ENCODE measurements around the gene MBTPS2.
"Not testable (repeated sequence)": the region's sequence is repeated elsewhere in the genome, so short reads cannot be mapped to it uniquely, and the experiment has no call there.

Gene MBTPS2

DNA sequence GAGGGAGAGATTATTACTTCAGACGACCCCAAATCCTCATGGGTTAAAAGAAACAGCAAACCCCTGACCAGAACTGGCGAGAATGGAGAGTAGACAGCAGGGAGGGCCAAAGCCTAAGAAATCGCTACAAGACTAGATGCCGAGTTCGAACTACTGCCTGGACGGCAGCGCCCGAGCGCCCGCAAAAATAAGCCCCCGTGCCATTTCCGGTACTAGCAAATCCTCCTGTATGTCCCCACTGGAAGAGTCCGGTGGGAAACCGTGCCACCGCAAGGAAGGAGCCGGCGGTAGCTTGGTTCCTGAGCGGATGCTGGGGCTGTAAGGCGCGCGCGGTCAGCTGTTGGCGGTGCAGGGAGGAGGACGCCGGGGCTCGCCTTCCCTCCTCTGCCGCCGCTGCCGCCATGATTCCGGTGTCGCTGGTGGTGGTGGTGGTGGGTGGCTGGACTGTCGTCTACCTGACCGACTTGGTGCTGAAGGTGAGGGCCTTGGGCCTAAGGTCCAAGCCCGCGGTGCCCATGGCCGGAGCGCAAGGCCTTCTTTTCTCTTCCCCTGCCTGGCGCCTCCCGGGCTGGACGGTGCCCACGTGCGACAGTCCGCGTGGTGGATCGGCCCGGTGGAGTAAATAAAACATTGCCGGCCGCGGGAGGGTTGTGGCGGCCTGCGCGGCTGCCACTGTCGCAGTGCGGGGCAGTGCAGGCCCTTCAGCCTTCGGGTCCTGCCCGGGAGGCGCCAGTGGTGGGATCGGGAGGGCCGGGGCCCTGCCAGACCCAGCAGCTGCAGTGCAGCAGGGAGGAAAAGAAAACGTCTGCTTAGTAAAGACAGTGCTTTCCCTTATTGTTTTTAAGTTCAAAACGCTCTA lies at the start of gene MBTPS2:
MBTPS2 (plus strand) TSS at position 284 of the 859 bp plus-strand sequence; CDS start at position 402, 118 bp downstream.
- peak; percentile 90 to 95 (median 93) for DNase-seq

DNA sequence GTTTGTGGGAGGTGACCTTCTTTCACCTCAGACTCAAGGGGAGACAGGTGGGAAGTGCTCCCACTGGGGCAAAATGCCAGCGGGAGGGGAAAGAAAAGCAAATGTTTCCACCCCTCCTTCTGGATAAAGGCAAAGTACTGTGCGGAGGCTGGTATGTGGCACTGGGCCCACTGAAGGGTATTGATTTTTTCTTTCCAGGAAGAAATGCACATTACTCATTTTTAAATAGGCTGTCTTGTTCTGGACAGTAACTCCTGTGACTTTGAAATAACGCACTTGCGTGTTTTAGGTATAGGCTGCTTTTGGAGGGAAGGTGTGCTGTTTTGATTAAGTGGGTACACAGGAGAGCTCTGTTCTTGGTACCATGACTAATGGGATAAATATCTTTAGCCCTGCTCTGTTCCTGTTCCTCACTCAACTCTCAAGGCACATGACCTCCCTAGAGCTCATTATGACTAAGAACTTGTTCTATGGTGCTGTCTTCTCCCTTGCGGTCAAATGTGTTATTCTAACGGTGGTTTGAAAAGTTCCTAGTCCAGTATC lies 40.7 kb upstream of the MBTPS2 start:
- DNase-seq, result peak; percentile 29 to 75 (median 40)

DNA sequence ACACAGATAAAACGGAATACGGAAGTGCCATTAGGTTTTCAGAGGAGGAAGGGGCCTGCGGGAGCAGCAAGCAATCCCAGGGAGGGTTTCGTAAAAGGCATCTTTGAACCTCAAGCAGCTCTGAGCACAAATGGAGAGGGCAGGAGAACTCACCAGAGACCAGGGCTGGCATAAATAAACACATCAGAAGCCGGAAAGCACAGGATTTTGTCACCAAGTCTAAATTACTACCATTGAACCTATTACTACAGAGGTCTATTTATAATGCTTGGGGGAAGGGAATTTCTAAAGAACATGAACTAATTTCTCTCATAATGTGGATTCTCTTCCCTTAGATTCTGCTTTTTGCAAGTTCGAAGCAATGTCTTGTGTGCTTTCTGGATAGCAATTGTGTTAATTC lies 39.6 kb upstream of the MBTPS2 start:
- DNase-seq, result no peak

DNA sequence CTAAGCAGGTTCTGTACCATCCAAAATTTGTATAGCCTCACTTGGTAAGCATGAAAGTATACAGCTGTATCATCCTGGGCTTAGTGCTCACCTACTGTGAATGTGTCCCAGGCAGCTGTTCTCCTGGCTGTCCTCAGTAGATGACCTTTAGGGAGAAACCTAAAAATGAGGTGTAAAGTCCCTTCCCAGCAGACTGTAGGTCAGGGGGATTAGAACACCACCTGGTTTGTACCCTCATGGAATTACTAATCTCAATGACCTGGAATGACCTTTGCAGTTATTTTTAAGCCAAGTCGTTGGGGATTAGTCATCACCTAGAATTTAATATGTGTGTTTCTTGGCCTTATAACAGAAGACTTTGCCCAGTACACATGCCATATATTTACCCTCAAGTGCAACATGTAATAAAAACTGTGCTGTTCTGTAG lies 39.1 kb upstream of the MBTPS2 start:
- DNase-seq, result no peak

DNA sequence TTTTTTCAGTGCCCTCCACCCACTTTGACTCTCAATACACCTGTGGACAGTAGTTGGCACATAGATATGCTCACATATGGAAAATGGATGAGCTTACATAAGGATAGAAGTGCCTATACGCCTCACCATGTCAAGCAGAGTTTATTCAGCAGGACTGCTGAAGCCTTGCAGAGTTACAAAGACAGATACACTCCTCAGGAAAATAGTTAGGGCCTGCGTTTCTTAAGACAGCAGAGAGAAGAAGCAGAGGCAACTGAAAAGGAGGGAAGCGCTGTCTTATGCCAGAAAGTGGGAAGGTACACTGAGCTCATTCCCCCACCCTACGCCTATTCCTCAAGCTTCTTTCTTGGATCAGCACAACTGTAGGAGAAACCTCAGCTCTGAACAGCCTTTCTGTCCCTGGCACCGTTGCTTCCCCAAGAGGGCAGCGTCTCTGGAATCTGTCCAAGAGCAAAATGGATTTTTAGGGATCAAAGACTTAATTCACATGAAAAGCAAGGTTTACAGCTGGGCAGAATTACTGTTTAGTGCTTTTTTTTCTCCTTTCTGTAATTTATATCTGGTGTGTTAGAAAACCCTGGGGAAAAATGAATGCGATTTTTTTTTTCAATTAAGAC lies 37.3 kb upstream of the MBTPS2 start:
- DNase-seq, result no peak

DNA sequence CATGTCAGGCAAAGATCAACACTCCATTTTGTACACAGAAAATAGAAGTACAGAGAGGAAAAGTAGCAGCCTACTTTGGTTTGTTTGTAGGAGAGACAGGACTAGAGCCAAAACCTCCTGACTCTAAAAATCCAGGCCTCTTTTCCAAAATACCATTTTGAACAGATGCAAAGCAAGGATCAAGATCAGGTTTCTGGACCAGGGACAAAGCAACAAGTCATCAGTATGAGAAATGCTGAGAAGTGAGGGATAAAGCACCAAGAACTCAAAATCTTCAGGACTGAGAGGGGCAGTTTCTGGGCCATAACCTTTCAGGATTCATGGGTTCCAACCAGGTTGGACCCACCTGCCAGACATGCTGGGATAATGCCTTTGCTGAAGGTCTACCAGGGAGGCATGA lies 36.6 kb upstream of the MBTPS2 start:
- DNase-seq, result no peak

DNA sequence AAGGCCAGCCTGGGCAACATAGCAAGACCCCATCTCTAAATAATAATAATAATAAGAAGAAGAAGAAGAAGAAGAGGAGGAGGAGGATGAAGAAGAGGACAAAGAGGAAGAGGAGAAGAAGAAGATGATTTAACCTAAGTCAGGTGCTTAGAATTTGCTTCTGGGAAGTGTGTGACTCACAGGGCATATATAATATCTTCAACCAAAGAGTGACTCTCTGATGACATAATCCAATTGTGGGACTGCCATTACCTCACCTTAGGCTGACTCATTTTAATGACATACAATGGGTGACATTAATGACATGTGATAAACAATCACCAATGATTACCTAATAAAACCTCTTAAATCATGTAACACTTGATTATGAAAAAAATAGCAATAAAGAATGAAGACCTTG lies 32.7 kb upstream of the MBTPS2 start:
- DNase-seq, result no peak

DNA sequence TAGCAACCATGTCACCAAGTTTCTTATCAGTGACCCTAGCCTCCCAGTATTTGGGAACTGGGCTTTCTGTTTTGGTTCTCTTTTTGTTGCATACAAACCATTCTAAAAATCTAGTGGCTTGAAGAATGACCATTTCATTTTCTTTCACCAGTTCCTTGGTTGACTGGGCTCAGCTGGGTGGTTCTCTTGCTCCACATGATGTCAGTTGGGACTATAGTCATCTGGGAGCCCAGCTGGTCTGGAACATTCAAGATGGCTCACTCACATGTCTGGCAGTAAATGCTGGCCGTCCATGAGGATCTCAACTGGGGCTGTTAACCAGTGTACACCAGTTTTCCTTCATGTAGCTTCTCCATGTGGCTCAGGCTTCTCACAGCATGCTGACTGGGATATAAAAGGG lies 27.6 kb upstream of the MBTPS2 start:
- DNase-seq, result no peak

DNA sequence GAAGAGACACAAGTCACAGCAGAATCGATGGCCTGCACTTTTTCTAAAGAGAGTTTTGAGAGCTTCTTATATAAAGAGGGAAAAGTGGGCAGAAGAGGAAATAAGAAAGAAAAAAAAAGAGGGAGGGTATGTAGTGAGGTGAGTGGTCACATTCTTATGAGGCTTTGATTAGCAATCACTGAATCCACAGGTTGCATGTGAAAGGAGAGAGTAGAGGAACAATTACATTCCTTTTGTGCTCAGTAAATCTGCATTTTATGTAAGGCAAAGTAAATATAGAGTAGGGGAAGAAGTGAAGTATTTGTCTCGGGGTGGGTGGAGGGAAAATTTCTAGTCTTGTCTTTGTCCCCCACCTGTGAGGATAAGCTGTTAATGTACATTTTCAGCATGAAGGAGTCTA lies 26.8 kb upstream of the MBTPS2 start:
- DNase-seq, result no peak

DNA sequence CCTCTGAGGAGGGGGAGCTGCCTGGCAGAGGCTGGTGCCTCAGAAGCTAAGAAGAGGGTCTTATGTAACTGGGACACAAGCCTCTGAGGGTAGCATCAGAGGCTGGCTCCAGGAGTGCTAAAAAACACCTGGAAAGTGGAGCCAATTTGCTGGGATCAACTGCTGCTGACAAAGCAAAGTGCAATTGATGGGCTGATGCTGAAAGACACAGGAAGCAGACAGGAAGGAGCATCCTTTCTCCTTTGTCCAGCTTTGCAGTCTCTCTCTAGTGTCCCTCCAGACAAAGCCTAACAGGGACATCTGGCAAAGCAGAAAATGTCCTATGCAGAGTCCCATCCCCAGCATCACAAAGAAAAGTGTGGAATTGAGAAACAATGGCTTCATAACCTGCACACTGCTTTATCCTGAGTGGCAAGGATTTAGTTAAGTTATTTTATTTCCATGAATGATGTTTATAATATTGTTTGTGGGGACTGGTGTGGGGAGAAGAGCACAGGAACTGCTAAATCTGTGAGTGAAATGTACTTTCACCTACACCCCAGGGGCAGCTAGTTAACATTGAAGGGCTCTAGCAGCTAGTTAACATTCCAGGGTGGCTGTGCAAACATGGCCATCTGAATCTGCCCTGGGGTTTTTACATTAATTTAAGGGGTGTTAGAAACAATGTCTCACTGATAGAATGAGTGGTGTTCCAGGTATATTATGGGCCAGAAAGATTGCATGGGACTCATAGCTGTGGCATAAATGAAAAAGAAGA lies 25.6 kb upstream of the MBTPS2 start:
- DNase-seq, result peak in 1 of 3 experiments; percentile 34

DNA sequence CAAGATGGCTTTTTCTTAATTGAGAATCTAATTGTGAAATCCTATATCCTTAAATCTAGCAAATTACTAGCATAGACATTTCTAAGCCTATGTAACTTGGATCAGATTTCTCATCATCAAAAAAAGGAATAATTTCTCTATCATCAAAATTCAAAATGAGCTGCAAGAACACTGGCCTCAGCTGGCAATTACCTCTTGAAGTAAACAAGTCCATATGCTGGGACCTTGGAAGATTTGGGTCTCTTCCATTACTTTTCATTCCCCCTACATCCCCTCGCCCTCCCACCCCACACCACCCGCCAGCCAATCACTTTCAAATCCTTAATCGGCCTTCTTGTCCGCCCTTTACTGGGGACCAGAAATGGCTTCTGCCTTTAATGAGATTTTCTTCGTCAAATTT lies 23.3 kb upstream of the MBTPS2 start:
- DNase-seq, result no peak

DNA sequence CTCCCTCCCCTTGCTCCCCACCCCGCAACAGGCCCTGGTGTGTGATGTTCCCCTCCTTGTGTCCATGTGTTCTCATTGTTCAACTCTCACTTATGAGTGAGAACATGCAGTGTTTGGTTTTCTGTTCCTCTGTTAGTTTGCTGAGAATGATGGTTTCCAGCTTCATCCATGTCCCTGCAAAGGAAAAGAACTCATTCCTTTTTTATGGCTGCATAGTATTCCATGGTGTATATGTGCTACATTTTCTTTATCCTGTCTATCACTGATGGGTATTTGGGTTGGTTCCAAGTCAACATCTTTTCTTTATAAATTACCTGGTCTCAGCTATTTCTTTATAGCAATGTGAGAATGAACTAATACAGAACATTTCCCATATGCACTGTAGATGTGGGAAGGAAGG lies 19.2 kb upstream of the MBTPS2 start:
- not testable (repeated sequence) for DNase-seq

DNA sequence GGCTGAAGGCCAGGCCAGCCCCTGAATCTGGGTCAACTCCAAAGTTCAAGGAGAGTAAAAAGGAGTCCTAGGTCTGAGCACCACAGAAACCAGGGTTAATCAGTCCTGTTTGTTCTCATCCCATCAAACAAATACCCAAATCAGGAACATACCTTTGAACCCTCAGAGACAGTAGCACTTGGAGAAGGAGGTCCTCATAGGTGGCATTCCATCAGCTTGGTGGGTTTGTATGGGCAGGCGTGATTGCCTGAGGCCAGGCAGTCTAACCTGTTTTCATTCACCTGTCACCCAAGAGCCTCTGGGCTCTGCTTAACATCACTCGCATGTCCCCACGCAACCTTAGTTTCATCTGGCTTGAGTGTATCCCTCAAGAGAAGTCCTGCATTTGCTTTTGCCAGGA lies 17.5 kb upstream of the MBTPS2 start:
- no peak for DNase-seq

DNA sequence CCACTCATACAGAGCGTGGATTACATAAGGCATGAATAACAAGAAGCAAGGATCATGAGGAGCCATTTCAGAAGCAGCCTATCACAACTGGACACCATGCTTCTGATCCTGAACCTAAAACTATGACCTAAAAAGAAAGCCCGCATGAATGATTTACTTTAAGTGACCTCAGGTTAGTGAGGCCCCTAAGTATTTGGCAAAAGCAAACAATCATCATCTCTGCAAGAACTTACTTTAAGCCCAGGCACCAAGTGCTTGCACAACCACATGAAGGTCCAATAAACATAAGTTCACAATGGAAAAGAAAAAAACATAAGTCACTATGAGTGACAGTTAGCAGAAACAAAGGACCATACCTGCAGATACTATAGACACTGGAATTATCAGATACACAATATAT lies 7.9 kb upstream of the MBTPS2 start:
- DNase-seq, result no peak

DNA sequence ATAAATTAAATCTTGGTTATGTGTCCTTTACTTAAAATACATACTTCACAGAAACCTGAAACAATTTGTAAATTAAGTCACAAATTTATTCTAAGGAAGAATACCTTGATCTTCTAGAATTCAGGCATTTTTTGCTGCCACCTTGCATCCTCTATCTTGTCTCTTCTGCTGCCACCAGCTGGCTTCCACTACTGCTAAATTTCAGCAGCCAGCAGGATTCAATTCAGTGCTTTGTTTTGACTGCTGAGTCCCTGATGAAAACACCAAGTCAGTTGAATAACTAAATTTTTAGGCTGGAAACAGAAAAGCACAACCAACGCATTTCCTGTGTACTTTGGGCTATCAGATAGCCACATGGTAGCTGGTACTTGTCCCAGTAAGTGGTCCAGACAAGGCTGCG lies 2.4 kb upstream of the MBTPS2 start:
- DNase-seq, result no peak

DNA sequence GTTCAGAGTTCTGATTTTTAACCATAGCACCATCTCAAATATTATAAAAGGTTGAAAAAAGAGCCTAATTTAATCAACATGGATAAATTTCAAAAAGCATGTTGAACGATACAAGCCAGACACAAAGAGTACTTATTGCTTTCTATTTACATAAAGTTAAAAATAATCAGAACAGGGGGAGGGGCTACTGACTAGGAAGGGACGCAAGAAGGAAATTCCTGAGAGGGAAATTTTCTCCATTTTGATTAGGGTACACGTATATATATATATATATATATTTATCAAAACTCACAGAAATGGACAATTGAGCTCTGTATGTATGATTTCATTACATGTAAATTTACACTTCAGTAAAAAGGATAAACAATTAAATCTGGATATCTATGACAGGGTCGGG lies 482 bp upstream of the MBTPS2 start:
- DNase-seq, result peak in 2 of 3 experiments; percentile 18 to 79

DNA sequence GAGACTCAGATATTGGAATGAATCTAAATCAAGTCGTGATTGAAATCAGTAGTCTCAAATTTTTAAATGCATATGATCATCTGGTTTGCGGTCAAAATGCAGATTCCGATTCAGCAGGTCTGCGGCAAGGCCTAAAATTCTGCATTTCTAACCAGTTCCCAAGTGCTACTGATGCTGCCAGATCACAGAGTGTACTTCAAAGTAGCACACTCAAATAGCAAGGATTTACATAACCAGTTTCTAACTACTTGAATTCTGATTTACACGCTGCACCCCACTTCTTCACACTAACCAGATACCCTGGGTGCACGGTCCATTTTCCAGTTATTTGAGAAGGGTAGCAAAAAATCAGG lies 752 bp downstream of the MBTPS2 start:
- peak in 1 of 3 experiments; percentile 40 for DNase-seq

DNA sequence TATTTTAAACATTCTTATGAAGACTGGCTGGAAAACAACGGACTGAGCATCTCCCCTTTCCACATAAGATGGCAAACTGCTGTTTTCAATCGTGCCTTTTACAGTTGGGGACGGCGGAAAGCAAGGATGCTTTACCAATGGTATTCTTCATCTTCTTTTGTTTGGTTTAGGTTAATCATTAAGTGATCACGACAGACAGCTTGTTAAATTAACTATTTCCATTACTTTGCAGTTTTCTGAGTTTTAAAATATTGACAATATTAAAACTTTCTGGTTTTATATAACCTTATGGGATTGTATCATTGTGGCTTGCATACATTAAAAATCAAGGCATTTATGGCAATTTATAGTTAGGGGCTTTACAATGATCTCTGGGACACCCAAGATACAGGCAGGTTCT lies 3.8 kb downstream of the MBTPS2 start:
- no peak for DNase-seq

DNA sequence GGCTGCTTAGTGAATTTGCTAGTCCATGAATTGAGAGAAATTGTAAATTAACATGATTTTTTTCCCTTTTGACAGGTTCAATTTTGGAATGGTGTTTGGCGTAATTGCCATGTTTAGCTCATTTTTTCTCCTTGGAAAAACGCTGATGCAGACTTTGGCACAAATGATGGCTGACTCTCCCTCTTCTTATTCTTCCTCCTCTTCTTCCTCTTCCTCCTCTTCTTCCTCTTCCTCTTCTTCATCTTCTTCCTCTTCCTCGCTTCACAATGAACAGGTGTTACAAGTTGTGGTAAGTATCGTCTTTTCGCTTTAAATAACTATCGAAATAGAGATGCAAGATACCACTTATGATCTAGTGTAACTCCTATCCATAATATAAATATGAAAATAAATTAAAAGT lies 5.7 kb downstream of the MBTPS2 start:
- DNase-seq, result no peak

DNA sequence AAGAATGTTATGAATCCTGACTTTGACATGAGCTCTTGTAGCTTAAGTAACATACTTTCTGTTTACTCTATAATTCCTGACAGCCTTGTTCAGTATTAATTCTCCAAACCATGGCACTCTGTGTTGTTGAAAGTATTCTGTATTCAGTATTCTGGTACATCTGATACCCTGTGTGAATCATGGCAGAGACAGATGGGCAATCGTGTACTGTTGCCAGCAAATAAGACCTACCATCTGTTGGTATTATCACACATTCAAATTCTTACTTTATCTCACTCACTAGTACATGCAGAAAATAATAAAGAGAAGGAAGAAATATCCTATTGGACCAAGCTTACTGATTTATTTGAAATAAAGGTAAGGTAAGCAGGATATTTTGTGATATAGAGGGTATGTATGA lies 7.9 kb downstream of the MBTPS2 start:
- DNase-seq, result no peak

DNA sequence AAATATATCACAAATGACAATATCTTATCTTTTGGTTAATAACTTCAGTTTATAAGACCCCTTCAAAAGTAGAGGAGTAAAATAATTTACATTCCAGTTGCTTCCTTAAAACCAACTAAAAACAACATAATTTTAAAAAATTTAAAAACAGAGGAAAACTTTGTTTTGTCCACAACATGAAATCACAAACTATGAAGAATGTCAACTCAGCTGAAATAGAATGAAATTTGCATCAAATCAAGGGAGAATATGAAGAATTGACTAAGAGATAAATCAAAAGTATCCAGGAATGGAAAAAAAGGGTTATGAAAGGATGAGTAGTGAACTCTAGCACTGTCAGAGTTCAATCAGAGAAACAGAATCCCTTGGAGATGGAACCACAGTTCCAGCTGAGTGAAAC lies 14.2 kb downstream of the MBTPS2 start:
- DNase-seq, result no peak

DNA sequence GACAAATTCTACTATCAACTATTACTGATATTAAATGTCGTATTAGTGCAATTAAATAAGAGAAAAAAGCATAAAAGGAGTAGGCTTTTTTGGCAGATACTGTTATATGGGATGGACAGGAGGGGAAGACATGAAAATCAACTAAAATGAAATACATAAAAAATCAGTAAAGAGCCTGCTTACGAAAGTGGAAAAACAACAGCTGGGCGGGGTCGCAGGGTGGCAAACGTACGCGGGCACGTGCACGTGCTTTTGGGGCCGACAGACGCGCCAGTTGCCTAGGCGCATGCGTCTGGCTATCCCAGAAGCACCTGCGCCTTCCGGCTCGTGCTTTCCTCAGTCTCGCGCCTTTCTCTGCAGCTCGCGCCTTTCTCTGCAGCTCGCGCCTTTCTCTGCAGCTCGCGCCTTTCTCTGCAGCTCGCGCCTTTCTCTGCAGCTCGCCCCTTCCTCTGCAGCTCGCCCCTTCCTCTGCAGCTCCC lies 16.6 kb downstream of the MBTPS2 start, which contains the start of gene YY2:
YY2 (plus strand) TSS at position 51 of the 479 bp plus-strand sequence. CDS start 498 bp downstream, outside the sequence.
- no peak for DNase-seq

DNA sequence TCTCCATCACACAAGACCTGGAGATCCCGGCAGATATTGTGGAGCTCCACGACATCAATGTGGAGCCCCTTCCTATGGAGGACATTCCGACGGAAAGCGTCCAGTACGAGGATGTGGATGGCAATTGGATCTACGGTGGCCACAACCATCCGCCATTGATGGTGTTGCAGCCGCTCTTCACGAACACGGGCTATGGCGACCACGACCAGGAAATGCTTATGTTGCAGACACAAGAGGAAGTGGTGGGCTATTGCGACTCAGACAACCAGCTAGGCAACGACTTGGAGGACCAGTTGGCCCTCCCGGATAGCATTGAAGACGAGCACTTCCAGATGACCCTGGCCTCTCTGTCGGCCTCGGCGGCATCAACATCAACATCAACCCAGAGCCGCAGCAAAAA lies 17.1 kb downstream of the MBTPS2 start:
- DNase-seq, result no peak

Measured in NCI-H1417 (cell line).